Inferior parietal cortex (tissue), 1 donor: ENCODE data around the gene PPAT.
"Not testable (repeated sequence)": the region's sequence is repeated elsewhere in the genome, so short reads cannot be mapped to it uniquely, and the experiment has no call there.

Experiments
- DNase-seq: peaks from one replicate; pipeline ENCODE4 v3.0.0-alpha.2; 2016; ENCODE audit errors: extremely low spot score

The PPAT gene

GRCh38 chr4:56435140-56435926 lies at the start of gene PPAT:
Gene PPAT (minus strand): TSS chr4:56435615. CDS start chr4:56435477, 138 bp downstream.
- DNase-seq = no peak

- no peak for DNase-seq
Measured at GRCh38 chr4:56480691-56481090, 45.3 kb upstream of the PPAT start.

- no peak for DNase-seq
Measured at GRCh38 chr4:56477192-56477702, 41.8 kb upstream of the PPAT start.

GRCh38 chr4:56475917-56476316 lies 40.5 kb upstream of the PPAT start:
- no peak for DNase-seq

GRCh38 chr4:56469489-56470210 lies 34.2 kb upstream of the PPAT start:
- DNase-seq = no peak

GRCh38 chr4:56468097-56468422 lies 32.6 kb upstream of the PPAT start:
- peak; percentile 45 for DNase-seq

GRCh38 chr4:56467284-56468096 lies 32.1 kb upstream of the PPAT start, which contains the start of gene SRP72:
Gene SRP72 (plus strand): TSS chr4:56467617. CDS start chr4:56467636, 19 bp downstream.
- DNase-seq = peak; percentile 94

- DNase-seq = no peak
Measured at GRCh38 chr4:56466910-56467283, 31.5 kb upstream of the PPAT start.

GRCh38 chr4:56466296-56466761 lies 30.9 kb upstream of the PPAT start:
- DNase-seq = not testable (repeated sequence)

- DNase-seq = no peak
Measured at GRCh38 chr4:56465599-56466295, 30.3 kb upstream of the PPAT start.

GRCh38 chr4:56464581-56464980 lies 29.2 kb upstream of the PPAT start:
- DNase-seq = no peak

GRCh38 chr4:56463711-56464110 lies 28.3 kb upstream of the PPAT start:
- DNase-seq = no peak

GRCh38 chr4:56462157-56462556 lies 26.7 kb upstream of the PPAT start:
- DNase-seq = no peak

GRCh38 chr4:56460085-56460484 lies 24.7 kb upstream of the PPAT start:
- DNase-seq = no peak

GRCh38 chr4:56450342-56450741 lies 14.9 kb upstream of the PPAT start:
- DNase-seq = no peak

- not testable (repeated sequence) for DNase-seq
Measured at GRCh38 chr4:56449475-56449874, 14.1 kb upstream of the PPAT start.

GRCh38 chr4:56448301-56448700 lies 12.9 kb upstream of the PPAT start:
- DNase-seq = no peak

GRCh38 chr4:56445699-56446098 lies 10.3 kb upstream of the PPAT start:
- DNase-seq = no peak

GRCh38 chr4:56444719-56445118 lies 9.3 kb upstream of the PPAT start:
- DNase-seq = no peak

GRCh38 chr4:56440983-56441382 lies 5.6 kb upstream of the PPAT start:
- no peak for DNase-seq

GRCh38 chr4:56438766-56439165 lies 3.4 kb upstream of the PPAT start:
- no peak for DNase-seq
